ENCODE measurements around the gene LDLRAD3. TPM values are rescaled to one million over a fixed set of nuclear protein-coding genes. Genes with fewer than 3 reads are reported as not detected.

The LDLRAD3 gene

DNA sequence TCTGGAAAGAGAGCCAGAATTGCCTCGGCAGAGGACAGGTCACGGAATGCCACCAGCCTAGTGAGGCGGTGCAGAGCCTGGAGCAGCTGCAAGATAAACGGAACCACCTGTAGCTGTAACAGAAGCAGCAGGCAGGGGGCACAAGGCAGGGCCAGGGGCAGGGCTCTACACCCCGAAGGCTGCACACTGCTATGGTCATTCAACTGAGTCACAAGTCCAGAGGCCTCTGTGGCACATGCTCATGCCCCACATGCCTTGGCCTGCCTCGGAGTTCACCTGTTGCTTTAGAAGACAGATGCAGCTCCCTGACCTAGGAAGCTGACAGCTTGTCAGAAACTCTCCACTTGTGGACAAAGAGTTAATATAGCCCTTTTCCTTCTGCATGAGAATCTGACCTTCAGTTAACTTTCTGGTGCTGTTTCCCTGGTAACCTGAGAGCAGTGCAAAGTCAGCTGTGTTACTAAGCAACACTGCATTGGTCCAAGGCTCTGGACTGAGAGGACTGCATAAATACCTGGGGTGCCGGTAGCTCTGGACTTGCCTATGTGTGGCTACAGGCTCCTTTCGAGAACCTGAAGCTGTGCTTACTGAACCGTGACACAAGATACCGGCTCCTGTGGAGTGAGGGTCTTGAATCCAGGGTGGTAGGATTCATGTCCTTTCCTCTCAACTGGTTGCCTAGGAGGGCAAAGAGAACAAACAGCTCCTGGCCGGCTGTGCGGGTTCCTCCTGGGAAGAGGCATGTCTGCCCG is 334.8 kb downstream of the LDLRAD3 start:
- Histone ChIP-seq H4K8ac (ENCODE audit: low read depth, low read length) (no peak overlapping the region), H3K18ac (ENCODE audit: low read length) (no peak overlapping the region), H3K4me3 (ENCODE audit: low read length) (no peak overlapping the region), H3K23ac (ENCODE audit: low read length) (no peak overlapping the region), H3K27me3 (ENCODE audit: insufficient read depth, low read length, poor library complexity) (no peaks in the 10 kb centered on the region), H2BK120ac (ENCODE audit: low read depth, low read length) (no peak overlapping the region), H2BK15ac (replicated peaks; ENCODE audit: low read depth) (no peak overlapping the region), H3K9ac (ENCODE audit: low read length) (no peak overlapping the region), H3K79me2 (ENCODE audit: control insufficient read depth, insufficient read depth, low read length) (no peaks in the 10 kb centered on the region), H3K27ac (ENCODE audit: low read depth, low read length) (no peak overlapping the region), H3K56ac (ENCODE audit: low read length) (no peak overlapping the region), H2AK5ac (ENCODE audit: low read length) (no peak overlapping the region), H3K79me1 (ENCODE audit: low read length) (no peaks in the 10 kb centered on the region), H3K4me1 (ENCODE audit: control insufficient read depth, low read depth, low read length) (no peaks in the 10 kb centered on the region), H4K5ac (ENCODE audit: low read length) (no peak overlapping the region), H3K36me3 (ENCODE audit: control insufficient read depth, insufficient read depth, low read length) (no peaks in the 10 kb centered on the region), H3K4me2 (ENCODE audit: low read length) (no peak overlapping the region), H2BK5ac (ENCODE audit: low read length) (no peak overlapping the region), H3K4ac (ENCODE audit: low read depth, low read length) (no peak overlapping the region)
- no CpG with 5 or more reads among the region's 13 CpGs for WGBS (ENCODE audit: extremely low coverage, insufficient coverage, low lambda C conversion rate)
- DNase-seq, result peak; percentile 18

GRCh38 chr11:36280531-36280930 is 336.7 kb downstream of the LDLRAD3 start:
- DNase-seq, result no peak
- Histone ChIP-seq H3K36me3 (ENCODE audit: control insufficient read depth, insufficient read depth, low read length) (no peaks in the 10 kb centered on the region), H3K18ac (ENCODE audit: low read length) (no peak overlapping the region), H2BK5ac (ENCODE audit: low read length) (no peak overlapping the region), H4K8ac (ENCODE audit: low read depth, low read length) (no peak overlapping the region), H3K56ac (ENCODE audit: low read length) (no peak overlapping the region), H3K27me3 (ENCODE audit: insufficient read depth, low read length, poor library complexity) (no peaks in the 10 kb centered on the region), H3K4me3 (ENCODE audit: low read length) (no peak overlapping the region), H4K5ac (ENCODE audit: low read length) (no peak overlapping the region), H3K4me1 (ENCODE audit: control insufficient read depth, low read depth, low read length) (no peaks in the 10 kb centered on the region), H3K4ac (ENCODE audit: low read depth, low read length) (no peak overlapping the region), H3K23ac (ENCODE audit: low read length) (no peak overlapping the region), H2BK15ac (replicated peaks; ENCODE audit: low read depth) (no peak overlapping the region), H3K79me2 (ENCODE audit: control insufficient read depth, insufficient read depth, low read length) (no peaks in the 10 kb centered on the region), H2BK120ac (ENCODE audit: low read depth, low read length) (no peak overlapping the region), H3K27ac (ENCODE audit: low read depth, low read length) (no peak overlapping the region), H3K9ac (ENCODE audit: low read length) (no peak overlapping the region), H3K4me2 (ENCODE audit: low read length) (no peak overlapping the region), H2AK5ac (ENCODE audit: low read length) (no peak overlapping the region), H3K79me1 (ENCODE audit: low read length) (no peaks in the 10 kb centered on the region)
- no CpG with 5 or more reads among the region's 1 CpG for WGBS (ENCODE audit: extremely low coverage, insufficient coverage, low lambda C conversion rate)

Small RNA genes lying within 50 kb of the gene (small RNA-seq; reads per million reads assigned to genes)
- not detected for gene MIR3973 (ENCODE audit: insufficient read depth)
